22Rv1 (cell line): ENCODE measurements around the gene MYO18B.

Experiments used
- H3K27ac ChIP-seq: fragments of 450-650 bp; 2 replicates; pipeline ENCODE4 v1.5.1; 2017
- ZFX ChIP-seq: fragments of 450-650 bp; IDR thresholded peaks from 2 replicates; pipeline ENCODE4 v1.6.1; 2017; ENCODE audit warnings: antibody characterized with exemption, borderline replicate concordance
- TF ChIP-seq, protein P1 (sequence below): fragments of 450-650 bp; IDR thresholded peaks from 2 replicates; pipeline ENCODE4 v1.5.1; 2017; ENCODE audit warnings: mild to moderate bottlenecking

The MYO18B gene

DNA sequence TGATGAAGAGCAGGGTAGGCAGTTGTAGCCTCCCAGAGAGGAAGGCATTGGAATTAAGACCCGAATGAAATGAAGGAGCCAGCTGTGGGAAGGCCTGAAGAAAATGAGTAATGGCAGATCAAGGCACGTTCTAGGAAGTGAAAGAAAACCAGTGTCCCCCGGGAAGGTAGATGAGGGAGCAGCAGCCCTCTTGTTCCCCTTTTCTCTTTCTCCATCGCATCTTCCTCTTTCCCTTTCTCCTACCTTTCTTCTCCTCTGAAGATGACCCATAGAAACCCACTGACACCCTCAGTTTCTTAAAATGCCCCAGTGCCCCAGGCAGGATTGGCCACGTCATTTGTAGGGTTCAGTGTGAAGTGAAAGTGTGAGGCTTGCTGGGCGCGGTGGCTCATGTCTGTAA is 254.7 kb downstream of the MYO18B start:
- TF ChIP-seq, protein P1, sequence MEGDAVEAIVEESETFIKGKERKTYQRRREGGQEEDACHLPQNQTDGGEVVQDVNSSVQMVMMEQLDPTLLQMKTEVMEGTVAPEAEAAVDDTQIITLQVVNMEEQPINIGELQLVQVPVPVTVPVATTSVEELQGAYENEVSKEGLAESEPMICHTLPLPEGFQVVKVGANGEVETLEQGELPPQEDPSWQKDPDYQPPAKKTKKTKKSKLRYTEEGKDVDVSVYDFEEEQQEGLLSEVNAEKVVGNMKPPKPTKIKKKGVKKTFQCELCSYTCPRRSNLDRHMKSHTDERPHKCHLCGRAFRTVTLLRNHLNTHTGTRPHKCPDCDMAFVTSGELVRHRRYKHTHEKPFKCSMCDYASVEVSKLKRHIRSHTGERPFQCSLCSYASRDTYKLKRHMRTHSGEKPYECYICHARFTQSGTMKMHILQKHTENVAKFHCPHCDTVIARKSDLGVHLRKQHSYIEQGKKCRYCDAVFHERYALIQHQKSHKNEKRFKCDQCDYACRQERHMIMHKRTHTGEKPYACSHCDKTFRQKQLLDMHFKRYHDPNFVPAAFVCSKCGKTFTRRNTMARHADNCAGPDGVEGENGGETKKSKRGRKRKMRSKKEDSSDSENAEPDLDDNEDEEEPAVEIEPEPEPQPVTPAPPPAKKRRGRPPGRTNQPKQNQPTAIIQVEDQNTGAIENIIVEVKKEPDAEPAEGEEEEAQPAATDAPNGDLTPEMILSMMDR: no peak
- TF ChIP-seq ZFX: no peak
- no peak overlapping the region for H3K27ac ChIP-seq

- H3K27ac ChIP-seq: no peak overlapping the region
- TF ChIP-seq, protein P1: no peak
- no peak for TF ChIP-seq ZFX
These were observed 256.1 kb downstream of the MYO18B start for GRCh38 chr22:25997886-25998775.

GRCh38 chr22:26002456-26002855 is 260.5 kb downstream of the MYO18B start:
- no peak overlapping the region for H3K27ac ChIP-seq
- TF ChIP-seq ZFX: no peak
- TF ChIP-seq, protein P1: no peak

DNA sequence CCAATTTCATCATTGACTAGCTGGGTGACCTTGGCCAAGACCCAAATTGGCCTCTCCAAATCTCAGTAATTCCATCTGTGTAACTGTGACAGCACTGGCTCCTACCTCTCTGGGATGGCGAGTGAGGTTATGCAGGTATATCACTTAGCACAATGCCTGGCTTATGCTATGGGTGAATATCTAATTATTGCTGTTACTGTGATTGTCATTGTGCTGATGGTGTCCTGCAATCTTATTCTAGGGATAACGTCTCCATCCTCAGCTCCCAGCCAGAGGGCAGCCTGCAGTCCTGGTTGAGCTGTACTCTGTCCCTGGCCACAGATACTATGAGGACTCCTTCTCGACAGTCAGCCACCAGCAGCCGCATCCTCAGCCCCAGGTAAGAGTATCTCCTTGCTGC is 262.5 kb downstream of the MYO18B start:
- H3K27ac ChIP-seq: no peak overlapping the region
- no peak for TF ChIP-seq ZFX
- TF ChIP-seq, protein P1: no peak

DNA sequence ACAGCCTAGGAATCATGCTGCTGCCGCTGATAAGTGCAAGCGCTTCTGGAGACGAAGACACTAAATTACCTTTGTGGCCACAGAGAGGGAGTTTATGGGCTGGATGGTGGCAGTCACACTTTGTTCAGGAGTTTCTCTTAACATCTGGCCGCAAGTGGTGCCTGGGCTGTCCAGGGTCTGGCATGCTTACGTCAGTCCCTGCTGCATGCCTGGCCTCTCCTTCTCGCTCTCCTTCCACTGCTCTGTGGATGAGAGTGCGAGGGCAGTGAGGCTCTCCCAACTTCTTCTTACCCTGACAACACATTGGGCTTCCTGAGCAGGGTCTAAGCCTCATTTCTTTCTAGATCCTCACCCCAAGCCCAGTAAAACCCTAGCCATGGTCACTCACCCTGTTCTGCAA is 266.6 kb downstream of the MYO18B start:
- TF ChIP-seq, protein P1: no peak
- TF ChIP-seq ZFX: no peak

GRCh38 chr22:26016916-26017315 is 274.9 kb downstream of the MYO18B start:
- no peak for TF ChIP-seq ZFX
- TF ChIP-seq, protein P1: no peak

More for the DNA sequence above, 266.6 kb downstream of the MYO18B start:
- no peak overlapping the region for H3K27ac ChIP-seq

DNA sequence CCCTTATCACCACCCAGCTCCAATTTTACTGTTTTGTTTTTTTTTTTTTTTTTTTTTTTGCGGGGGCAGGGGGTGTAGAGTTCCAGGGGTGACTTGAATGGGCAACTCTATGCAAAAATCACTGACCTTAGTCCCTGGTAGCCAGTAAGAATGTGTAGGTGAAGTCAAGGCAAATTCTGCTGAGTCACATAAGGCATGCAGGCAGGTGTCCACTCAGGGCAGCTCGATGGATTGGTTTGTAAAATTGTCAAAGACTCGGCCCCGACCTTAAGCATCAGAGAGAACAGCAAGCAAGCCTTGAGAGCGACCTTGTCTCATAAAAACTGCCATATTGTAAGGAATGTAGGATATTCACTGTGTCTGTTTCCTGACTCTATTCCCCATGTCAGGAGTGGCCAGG is 275.9 kb downstream of the MYO18B start:
- TF ChIP-seq, protein P1: no peak
- no peak for TF ChIP-seq ZFX

More at GRCh38 chr22:26016916-26017315, 274.9 kb downstream of the MYO18B start:
- no peak overlapping the region for H3K27ac ChIP-seq

More for the DNA sequence above, 275.9 kb downstream of the MYO18B start:
- H3K27ac ChIP-seq: no peak overlapping the region
